Lower lobe of right lung (tissue), 2 donors: ENCODE data around the gene UCHL1. TPM values are rescaled to one million over a fixed set of nuclear protein-coding genes. Genes with fewer than 3 reads are reported as not detected.
"Not testable (repeated sequence)": the region's sequence is repeated elsewhere in the genome, so short reads cannot be mapped to it uniquely, and the experiment has no call there.

ENCODE experiments used
- ATAC-seq, 2 donors: fragments of 200-7000 bp; cut with Tn5 transposase; one replicate each; pipeline ENCODE4 v1.9.1; 2020 to 2022; ENCODE audit warnings: mild to moderate bottlenecking in 2 of 2, moderate library complexity in 2 of 2
- DNase-seq: peaks from one replicate; pipeline ENCODE4 v3.0.0-alpha.2; 2020
- H3K27ac ChIP-seq: fragments of 200-600 bp; one replicate; pipeline ENCODE4 v1.8.0; 2022
- H3K27me3 ChIP-seq: fragments of 200-600 bp; one replicate; pipeline ENCODE4 v1.8.0; 2022; ENCODE audit warnings: low read depth
- H3K36me3 ChIP-seq: fragments of 200-600 bp; one replicate; pipeline ENCODE4 v1.8.0; 2022; ENCODE audit warnings: mild to moderate bottlenecking
- H3K4me1 ChIP-seq: fragments of 200-600 bp; one replicate; pipeline ENCODE4 v1.8.0; 2022
- H3K4me3 ChIP-seq: fragments of 200-600 bp; one replicate; pipeline ENCODE4 v1.8.0; 2022; ENCODE audit warnings: mild to moderate bottlenecking
- H3K9me3 ChIP-seq: fragments of 200-600 bp; one replicate; pipeline ENCODE4 v1.8.0; 2022
- CTCF ChIP-seq: fragments of 200-600 bp; IDR thresholded peaks from one replicate; pipeline ENCODE4 v1.8.0; 2022; ENCODE audit warnings: antibody characterized with exemption, mild to moderate bottlenecking
- intact Hi-C: fragments of 100-400 bp; cut with DNase I; formaldehyde crosslinking; loops from one replicate; pipeline ENCODE4 v1.11.0; 2022
- total RNA-seq: library from RNA; stranded (reverse); fragmentation: NEBNext Ultra II Directional; extraction: Animal tissue kit (Norgen Biotek cat#: 25700); gene quantifications from one replicate; pipeline ENCODE4 v1.2.1, GENCODE V29; 2021
- donor health status: DM: no; HTN: yes; CAD: no; lungs with severe emphysema.

The UCHL1 gene
- total RNA-seq, 1 donor from 2014 or later: 8.4 TPM

GRCh38 chr4:41305476-41305875 is 48.7 kb downstream of the UCHL1 start:
- H3K27me3 ChIP-seq: no peaks in the 10 kb centered on the region
- DNase-seq: no peak
- intact Hi-C loops: no loop called here
- H3K27ac ChIP-seq: no peak overlapping the region
- TF ChIP-seq CTCF: no peak
- H3K4me3 ChIP-seq: no peak overlapping the region
- H3K36me3 ChIP-seq: no peaks in the 10 kb centered on the region
- no peak for ATAC-seq
- no peaks in the 10 kb centered on the region for H3K9me3 ChIP-seq
- peaks cover 11% of the 10 kb centered on the region for H3K4me1 ChIP-seq

- no peak for TF ChIP-seq CTCF
- Histone ChIP-seq H3K36me3 (no peaks in the 10 kb centered on the region), H3K4me1 (peaks cover 11% of the 10 kb centered on the region), H3K4me3 (no peak overlapping the region), H3K27me3 (no peaks in the 10 kb centered on the region), H3K9me3 (no peaks in the 10 kb centered on the region), H3K27ac (no peak overlapping the region)
- intact Hi-C loops: no loop called here
- ATAC-seq: peak in 1 of 2 donors; percentile 34
- DNase-seq: no peak
Observed at GRCh38 chr4:41307638-41308037, 50.9 kb downstream of the UCHL1 start.

- H3K27me3 ChIP-seq: no peaks in the 10 kb centered on the region
- no peak for TF ChIP-seq CTCF
- intact Hi-C loops: no loop called here
- DNase-seq (no peak), ATAC-seq (no peak)
- H3K4me1 ChIP-seq: peaks cover 11% of the 10 kb centered on the region
- H3K4me3 ChIP-seq: no peak overlapping the region
- no peaks in the 10 kb centered on the region for H3K36me3 ChIP-seq
- H3K9me3 ChIP-seq: no peaks in the 10 kb centered on the region
- H3K27ac ChIP-seq: no peak overlapping the region
Observed at GRCh38 chr4:41308398-41308797, 51.7 kb downstream of the UCHL1 start.

GRCh38 chr4:41315426-41315825 is 58.7 kb downstream of the UCHL1 start:
- H3K9me3 ChIP-seq, H3K27ac ChIP-seq, H3K27me3 ChIP-seq, ATAC-seq, intact Hi-C loops, H3K4me1 ChIP-seq, H3K36me3 ChIP-seq, DNase-seq, H3K4me3 ChIP-seq: not testable (repeated sequence)

- Histone ChIP-seq H3K27ac (no peak overlapping the region), H3K9me3 (no peaks in the 10 kb centered on the region), H3K36me3 (no peaks in the 10 kb centered on the region), H3K4me3 (no peak overlapping the region), H3K27me3 (no peaks in the 10 kb centered on the region), H3K4me1 (no peaks in the 10 kb centered on the region)
- intact Hi-C loops: no loop called here
- no peak for TF ChIP-seq CTCF
- DNase-seq (no peak), ATAC-seq (no peak)
Observed at GRCh38 chr4:41315862-41316261, 59.1 kb downstream of the UCHL1 start.

Other genes starting within 250 kb of the UCHL1 start
- 59.3 TPM for gene APBB2, start 42.4 kb upstream of the UCHL1 start, total RNA-seq